ENCODE data around the gene CHST9.

The CHST9 gene

DNA sequence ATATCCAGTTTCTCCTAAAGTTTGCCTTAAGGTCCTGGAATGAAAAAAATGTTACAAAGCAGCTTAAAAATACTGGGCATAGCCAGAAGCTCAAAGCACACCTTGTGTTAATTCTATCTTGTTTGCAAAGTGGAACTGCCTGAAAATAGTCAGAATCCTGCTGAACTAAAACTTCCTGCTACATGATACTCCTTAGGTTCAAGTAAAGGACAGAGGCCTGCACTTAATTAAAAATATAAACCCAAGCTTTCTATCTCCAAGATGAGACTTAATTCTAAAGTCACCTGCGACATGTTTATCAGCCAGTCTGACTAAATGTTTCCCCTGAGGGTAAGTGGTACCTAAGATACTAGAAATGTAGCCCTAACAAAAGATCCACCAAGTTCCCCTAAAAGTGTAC, 103.4 kb downstream of the CHST9 start:
- DNase-seq, result no peak

DNA sequence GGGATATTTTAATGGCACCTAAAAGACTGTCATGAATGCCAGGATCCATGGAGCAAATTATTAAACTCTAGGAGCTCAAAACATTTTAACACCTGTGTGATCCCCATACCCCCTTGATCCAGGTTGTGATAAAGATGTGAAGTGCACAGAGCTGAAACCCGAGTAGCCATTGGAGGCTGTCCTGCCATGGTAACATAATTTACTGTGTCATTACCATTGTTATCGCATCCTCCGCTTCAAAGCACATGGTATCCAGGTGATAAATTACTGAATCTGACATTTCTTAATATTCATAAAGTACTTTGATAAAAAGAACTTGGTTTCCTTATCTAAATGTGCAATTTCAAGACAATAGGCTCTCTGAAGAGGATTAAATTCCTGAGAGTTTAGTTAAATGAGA, 109.3 kb downstream of the CHST9 start:
- no peak for DNase-seq

DNA sequence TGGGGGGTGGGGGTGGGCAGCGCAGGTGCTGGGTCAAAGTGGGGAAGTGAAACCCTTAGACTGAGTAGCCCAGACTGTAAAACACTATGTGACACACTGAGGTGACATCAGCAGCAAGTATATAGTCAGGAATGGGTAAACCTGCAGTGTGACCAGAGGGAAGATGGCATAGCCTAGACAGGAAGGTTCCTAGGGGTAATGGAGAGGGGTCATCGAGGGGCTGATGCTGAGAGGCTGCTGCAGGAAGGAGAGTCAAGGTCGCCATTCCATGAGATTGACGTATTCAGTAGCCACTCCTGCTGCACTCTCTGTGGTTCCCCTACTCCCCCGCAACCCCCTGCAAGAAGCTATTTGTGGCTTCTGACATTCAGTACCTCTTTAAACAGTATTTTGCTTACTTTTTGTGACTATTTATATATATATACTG, 111.7 kb downstream of the CHST9 start:
- no peak for DNase-seq

DNA sequence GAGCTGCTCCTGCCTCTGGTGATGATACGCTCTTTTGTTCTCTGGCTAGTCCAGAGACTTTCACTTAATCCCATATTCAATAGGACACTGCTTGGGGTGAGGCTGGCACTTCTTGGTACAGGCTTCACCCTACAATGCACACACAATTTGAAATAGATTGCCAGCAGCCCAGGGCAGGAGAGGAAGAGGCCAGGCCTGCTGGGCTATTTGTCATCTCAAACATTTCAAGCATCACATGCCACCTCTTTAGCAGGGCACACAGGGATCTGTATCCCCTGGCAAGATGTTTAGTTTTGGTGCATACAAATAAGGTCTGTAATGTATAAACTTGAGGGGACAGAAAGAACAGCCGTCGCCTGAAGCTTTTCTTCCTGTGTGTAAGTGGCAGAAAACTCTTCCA, 120.4 kb downstream of the CHST9 start:
- no peak for DNase-seq

DNA sequence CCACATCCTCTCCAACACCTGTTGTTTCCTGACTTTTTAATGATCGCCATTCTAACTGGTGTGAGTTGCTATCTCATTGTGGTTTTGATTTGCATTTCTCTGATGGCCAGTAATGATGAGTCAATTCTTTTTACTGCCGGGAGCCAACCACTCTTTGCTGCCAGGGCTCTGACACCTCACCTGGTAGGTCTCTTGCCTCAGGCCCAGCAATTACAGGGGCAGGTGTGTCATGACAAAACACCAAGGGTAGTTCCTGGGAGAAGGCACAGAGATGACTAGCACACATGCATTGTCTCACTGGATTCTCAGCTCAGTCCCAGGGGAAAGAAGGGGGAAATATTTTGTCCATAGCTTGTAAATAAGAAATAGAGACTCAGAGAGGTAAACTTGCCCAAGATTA, 122.3 kb downstream of the CHST9 start:
- DNase-seq, result no peak

DNA sequence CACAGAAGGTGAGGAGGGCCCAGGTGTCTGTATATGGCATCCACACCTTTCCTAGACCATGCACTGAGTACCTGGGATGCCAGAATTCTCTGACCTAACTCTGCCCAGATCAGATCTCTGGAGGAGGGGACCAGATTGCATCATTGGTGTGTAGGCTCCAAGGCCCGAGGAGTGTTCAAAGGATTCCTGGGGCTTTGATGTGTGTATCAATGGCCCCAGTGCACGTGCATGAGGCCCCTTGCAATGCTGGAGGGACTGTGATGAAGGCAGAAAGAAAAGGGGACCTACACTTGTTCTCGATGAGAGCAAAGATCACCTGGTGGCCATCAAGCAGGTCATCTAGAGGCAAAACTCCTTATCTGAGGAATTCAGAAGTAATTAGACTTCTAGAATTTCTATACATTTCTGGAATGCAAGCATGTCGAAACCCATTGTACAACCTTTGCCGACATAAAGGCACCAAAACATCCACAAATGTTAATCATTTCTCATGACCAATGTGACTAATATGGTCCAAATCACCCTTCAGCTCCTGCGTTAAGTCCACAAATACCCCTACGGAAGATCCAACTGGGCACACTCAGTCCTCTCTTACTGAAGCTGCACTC, 123.5 kb downstream of the CHST9 start:
- no peak for DNase-seq

DNA sequence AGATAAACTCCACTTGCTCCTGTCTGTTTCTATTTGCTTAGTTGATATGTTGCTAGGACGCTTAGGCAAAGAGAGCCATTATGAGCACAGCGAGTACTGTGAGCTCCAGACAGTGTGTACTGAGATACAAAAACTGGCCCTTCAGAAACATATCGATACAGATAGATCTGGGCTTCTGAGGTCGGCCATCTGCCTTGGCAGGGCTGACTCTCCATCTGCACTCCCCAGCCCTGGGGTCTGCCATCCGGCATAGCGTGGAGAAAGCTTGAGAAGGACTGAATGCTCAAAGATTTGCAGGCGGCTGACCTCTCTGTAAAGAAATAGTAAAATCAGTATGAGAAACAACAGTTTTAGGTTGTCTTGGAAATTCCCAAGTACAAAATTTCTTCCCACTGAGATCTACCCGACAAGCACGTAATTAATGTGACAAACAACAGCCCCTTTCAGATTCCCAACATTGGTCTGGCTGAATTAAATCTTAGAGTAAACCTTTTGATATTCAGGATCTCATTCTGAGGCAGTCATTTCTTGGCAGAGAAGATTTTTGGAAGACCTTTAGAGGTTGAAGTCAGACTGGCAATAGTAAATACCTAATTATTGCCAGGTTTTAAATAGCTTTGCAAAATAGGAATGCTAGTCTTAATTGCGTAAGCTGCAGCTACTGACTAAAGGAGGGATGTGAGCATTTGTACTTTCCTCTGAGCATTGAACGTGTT, 127.4 kb downstream of the CHST9 start:
- DNase-seq, result no peak

DNA sequence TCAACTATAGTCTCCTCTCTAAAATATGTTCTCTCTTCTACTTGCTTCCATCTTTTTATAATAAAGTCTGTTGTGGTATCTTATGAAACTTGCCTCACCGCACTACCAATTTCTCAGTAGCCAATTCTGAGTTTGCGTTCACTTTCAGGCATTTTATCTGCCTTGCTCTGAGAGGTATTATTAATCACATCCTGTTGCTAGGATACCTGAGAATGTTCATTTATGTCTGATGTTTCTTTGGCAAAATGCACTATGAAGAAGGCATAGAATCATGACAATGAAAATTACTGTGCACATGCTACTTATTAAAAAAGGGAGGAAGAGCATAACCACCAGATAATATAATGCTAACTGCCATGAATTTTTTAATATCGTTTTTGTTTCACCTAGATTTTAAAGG, 130.2 kb downstream of the CHST9 start:
- no peak for DNase-seq

DNA sequence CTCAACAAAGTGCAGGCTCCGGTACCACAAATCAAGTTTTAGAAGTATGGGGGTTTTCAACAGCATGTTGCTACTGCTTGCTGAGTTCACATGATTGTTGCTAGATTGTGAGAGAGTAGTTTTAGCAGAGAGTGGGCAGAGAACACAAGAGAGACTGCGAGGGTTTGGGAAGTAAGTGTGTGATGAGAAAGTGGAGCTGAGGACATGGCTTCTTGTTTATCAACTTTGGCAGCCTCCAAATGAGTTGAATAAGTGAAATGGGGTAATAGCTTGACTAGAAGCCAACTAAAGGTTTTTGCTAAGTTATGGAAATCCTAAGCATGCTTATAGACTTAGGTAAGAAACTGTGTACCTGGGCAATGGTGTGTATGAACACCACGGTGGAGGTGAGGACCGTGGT, 135.1 kb downstream of the CHST9 start:
- DNase-seq, result no peak

DNA sequence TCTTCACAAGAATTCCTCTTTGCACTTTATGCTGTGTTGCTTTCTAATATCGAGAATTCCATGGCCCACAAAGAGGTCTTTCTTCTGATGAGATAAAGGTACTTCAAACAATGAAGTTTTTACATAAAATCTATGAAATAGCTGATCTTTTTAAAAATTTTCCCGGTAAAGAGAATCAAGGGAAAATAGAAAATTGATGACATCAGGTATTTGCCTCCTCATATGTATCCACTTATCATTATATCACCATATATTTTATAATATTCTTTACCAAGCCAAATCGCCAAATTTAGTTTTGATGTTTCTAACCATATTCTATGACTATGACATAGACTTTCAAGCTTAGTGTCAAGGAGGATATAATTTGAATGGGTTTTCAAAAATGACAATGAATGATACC, 139.8 kb downstream of the CHST9 start:
- no peak for DNase-seq

DNA sequence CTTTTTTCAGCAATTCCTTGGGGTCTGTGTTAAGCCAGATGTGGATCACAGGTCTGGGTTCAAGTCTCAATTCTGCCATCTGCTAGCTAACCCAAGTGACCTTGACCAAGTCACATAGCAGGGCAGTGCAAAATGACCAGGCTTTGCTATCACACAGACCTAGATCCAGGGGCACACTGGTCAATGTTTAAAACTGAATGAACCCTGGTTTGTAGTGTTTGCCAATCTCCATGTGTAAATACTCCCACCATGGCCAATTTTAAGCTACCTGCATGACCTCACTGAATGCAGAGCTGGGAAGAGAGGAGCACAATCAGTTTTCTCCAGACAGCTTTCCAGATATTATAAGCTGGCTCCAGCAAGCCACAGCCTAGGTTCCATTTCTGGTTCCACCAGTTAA, 142.9 kb downstream of the CHST9 start:
- DNase-seq, result no peak

DNA sequence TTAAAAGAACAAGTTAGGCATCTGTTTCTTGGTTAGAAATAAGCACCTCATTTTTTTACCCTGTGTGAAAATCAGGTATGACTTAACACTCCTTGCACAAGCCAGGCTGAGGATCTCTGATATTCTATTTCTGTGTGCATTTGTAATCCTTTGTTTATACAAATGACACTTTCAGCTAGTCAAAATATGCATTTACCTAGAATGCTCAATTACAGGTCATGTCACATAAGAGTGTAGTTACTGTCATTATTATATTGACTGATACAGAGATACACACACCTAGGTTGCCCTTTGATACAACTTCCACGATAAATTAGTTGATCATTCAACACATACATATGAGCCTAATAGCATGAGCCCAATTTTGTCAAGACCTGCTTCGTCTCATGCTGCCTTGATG, 144.3 kb downstream of the CHST9 start:
- DNase-seq, result no peak

DNA sequence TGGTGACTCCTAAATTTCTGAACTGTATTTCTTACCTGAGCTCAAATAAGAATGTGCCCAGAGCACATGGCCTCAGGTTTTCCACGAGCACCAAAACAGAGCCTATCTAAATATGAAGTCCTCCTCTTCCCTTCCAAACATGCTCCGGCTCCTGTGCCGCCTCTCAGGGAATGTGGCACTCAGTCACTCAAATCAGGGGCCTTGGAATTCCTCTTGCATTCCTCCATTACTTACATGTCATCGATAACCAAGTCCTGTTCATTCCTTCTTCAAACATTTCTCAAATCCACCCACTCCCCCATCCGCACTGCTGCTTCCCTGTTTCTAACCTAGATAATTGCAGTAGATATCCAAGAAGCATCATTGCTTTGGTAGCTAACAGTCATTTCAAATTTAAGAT, 151.4 kb downstream of the CHST9 start:
- DNase-seq, result no peak

DNA sequence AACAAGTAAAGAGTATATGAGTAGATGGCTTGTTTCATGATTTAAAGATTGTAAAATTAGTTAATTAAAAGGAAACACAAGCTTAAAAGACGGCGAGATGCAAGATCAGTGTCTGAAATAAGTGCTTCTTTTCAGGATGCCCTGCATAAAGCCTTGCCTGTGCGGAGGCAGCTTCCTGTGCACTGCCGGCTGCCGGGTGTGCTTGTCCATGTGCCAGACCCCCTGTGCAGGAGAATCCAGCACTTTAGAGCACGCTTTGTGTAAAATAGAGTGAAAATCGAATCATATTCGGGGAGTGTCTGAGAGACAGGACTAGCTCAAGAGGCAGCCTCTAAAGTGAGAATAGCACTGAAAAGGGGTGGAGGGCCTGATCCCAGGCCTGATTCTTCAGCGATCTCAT, 154.7 kb downstream of the CHST9 start:
- no peak for DNase-seq

DNA sequence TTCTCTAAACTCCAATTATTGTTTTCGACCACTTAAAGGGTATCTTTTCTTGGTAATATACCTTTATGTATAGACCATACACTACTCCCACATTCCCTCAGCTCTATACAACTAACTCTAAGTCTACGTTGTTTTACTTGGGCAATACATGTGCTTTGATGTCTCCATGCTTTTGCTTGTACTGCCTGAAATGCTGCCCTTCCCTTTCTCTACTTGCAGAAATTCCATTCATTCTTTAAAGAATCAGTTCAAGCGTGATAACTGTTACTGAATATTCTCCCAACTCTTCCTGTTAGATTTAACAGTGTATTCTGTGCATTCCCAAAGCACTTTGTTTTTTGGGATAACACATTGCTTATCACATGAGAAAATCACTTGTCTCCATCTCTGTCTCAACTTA, 162.6 kb downstream of the CHST9 start:
- DNase-seq, result no peak

DNA sequence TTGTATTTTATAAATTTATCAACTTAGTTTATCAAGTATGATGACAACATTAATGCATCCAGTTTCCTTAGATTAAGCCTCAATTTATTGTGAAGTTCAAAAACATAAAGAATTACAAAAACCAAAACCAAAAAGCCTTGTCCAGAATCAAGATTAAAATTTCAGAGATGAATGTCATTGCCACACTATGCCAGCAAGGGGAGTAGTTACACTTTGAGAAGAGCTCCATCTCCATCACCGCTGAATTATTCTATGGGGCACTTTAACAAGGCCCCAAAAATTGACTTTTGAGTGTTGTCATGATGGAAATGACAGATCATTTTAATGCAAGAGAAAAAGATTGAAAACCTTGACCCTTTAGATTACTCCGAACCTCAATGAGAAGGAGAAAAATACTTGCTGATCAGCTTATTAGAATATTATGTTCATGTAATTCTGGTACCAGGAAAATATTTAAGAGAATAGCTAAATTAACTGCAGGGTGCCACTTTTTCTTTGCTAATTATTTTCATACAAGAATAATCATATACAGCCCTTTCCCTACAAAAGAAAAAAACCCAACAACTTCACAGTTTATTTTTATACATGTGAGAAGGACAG, 167.1 kb downstream of the CHST9 start:
- DNase-seq, result no peak

DNA sequence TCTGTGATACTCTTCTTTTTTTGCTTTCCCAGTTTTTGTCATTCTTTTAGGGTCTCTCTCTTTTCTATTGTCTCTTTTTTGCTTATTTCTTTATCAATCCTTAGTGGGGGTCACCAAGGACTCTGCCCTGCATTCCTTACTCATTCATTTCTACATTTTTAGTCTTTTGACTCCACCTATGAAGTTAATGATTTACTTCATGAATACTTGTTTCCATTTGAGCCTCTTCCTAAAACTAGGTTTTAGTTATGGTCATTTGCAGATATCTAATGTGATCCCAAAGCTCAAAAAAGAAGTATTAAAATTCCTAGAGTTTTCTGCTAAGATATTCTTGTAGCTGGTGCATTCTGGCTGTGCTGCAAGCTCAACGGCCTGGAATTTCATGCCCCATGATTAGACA, 170.3 kb downstream of the CHST9 start:
- no peak for DNase-seq

DNA sequence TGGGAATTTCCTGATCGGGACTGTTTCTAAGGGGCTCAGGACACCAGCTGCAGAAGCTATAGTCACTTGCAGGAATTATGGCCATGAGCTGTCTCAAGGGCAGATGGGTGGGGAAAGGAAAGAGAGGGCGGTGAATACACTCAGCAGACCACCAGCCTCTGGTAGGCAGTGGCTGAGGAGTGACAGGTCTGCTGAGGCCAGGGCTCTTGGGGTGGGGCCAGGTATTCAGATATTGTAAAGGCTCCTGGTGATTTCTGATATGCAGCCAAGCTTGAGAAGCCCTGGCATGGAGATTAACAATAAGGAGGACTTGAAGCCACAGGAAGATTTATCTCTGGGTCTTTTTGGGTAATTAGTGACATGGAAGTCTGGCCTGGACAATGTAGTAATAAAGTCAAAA, 174.3 kb downstream of the CHST9 start:
- DNase-seq, result no peak

DNA sequence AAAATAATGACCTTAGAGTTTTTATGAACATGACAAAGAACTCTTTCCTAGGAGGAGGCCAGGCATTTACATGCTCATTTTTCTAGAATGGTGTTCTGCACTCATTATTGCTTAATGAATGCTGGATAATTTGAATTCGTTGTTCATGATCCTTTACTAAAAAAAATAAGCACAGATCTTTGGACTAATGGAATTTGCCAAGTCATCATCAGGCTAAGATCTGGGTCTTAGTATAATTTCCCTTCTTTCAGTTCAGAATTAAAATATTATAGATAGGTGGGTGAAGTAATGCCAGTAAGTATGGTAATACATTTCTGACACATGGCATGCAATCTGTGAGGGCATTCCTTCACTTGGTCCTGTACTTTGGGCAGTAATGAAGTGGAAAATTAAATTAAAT, 175.8 kb downstream of the CHST9 start:
- no peak for DNase-seq

DNA sequence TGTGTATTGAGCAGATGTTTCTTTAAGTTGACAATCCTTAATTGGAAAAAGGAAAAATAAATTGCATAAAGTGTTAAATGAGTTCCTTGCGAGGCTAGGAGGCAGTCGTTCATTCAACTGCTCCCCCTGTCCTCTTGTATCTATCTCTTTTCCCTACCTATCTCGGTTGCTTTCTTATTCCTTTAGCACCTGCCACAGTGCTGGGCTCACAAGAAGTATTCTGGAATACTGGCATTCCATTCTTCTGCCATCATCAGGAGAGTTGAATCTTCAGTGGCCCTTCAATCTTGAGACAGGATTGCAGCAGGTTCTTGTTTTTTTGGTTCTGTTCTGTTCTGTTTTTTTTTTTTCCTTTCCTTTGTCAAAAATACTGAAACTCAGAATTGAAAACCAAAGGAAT, 176.5 kb downstream of the CHST9 start:
- no peak for DNase-seq

DNA sequence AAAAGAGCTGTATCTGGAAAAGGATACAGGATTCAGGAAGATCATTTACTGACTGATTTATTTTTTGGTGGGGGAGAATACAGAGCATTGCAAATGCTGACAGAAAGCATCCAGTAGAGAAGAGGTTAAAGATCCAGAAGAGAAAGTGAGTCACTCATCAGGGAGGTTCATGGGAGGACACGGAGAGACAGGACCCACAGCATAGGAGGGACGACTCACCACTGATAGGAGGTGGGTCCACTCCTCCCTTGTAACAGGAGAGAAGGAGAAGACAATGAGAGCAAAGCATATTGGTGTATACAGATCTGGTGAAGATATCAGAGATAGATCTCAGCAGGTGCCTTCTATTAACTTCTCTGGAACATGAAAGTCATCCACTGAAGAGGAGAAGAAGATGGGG, 177.2 kb downstream of the CHST9 start:
- no peak for DNase-seq

DNA sequence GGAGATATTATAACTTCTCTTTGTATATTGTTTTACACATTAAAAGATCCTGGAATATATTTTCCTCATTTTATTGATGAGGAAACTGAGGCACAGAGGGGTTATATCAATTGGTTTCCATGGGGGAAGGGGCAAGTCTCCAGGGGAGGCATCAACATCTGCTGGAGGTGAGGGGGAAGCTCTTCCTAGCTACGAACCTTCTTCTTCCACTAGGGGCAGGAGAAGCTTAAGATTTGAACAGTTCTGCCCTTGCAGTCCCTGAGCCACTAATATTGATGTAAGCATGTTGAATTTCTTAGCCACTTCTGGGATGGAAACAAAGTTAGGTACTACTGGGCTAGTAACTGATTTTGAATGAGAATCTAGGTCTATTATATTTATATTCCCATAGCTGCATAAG, 179.5 kb downstream of the CHST9 start:
- DNase-seq, result no peak

DNA sequence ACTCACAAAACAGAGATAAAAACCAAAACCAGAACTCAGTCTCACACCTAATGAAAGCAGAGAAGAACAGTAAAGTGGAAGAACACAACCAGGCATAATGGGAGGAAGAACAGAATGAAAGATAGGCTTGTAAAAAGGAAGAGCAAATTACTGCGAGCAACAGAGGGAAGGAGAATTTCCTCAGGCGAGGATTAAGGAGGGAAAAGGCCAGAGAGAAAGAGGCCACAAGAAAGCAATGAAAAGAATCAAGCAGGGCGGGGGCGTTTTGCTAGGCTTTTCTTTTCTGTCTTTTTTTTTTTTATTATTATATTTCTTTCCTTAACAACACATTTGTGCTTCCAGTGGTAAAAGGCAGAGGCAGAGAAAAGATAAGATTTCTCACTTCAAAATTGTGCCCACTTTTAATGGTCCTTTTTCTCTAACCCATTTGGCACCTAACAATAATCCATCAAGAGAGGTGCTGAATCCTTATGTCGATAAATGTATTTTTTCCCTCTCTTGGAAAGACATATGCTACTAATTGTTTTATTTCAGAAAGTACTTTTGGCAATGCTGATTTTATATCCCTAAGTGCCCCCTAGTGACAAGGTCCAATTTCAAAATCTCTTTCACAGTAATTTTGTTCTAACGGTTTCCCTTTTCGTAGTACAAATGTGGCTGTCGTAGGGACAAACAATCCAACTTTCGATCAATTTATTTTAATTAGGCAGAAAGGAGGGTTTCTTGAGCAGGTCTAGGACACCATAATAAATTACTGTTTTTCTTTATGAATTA, 180.9 kb downstream of the CHST9 start:
- no peak for DNase-seq

DNA sequence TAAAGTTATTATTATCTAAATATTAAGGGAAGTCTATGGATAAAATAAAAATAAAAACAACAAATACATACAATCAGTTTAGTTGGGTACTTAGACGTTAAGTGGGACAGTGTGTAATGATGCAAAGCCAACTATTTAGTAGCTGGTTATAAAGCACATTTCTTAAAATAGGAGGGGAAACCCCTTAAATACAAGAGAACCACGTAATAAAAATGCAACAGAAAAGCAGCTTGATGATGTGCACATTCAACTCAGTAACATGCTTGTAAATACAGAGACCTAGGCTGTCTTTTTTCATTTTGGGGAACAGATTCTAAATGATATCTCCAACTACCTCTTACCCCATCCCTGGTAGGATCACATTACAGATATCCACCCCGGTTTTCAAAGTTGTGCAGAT, 185.3 kb downstream of the CHST9 start:
- DNase-seq, result no peak
